Activated B cell treated with CpG ODN at 0.5 μM for 24 hours (primary cell): ENCODE data around the gene DUOXA2. TPM values are rescaled to one million over a fixed set of nuclear protein-coding genes. Genes with fewer than 3 reads are reported as not detected.
A peak's percentile ranks its signal among the peaks of the same experiment; 100 is the strongest.

Source experiments
- ATAC-seq: fragments of 200-7000 bp; cut with Tn5 transposase; one replicate; pipeline ENCODE4 v1.10.0; 2021; ENCODE audit warnings: low read depth, mild to moderate bottlenecking, moderate library complexity
- CTCF ChIA-PET: fragments of 350-600 bp; sonication (Branson Sonifier 250); formaldehyde crosslinking; loops from one replicate; lab custom pipeline; 2021; ENCODE audit warnings: antibody characterized with exemption; lab: Charles Lee
- POLR2A ChIA-PET: fragments of 350-600 bp; sonication (Branson Sonifier 250); formaldehyde crosslinking; loops from one replicate; lab custom pipeline; 2021; ENCODE audit warnings: antibody characterized with exemption; lab: Charles Lee
- DNase-seq: peaks from one replicate; pipeline ENCODE4 v3.0.0; 2022
- H3K27ac Mint-ChIP-seq: one replicate; pipeline ENCODE4 v1.8.0; 2020; ENCODE audit warnings: mixed read lengths
- H3K27me3 Mint-ChIP-seq: one replicate; pipeline ENCODE4 v1.8.0; 2021; ENCODE audit warnings: mixed read lengths
- H3K36me3 Mint-ChIP-seq: one replicate; pipeline ENCODE4 v1.8.0; 2021; ENCODE audit warnings: low read depth, mixed read lengths
- H3K4me1 Mint-ChIP-seq: one replicate; pipeline ENCODE4 v1.8.0; 2021; ENCODE audit warnings: mixed read lengths
- H3K4me3 Mint-ChIP-seq: one replicate; pipeline ENCODE4 v1.8.0; 2020; ENCODE audit warnings: mild to moderate bottlenecking, mixed read lengths
- H3K9me3 Mint-ChIP-seq: one replicate; pipeline ENCODE4 v1.8.0; 2020; ENCODE audit warnings: mixed read lengths
- intact Hi-C: fragments of 100-400 bp; cut with micrococcal nuclease; formaldehyde crosslinking; loops from one replicate; pipeline ENCODE4 v1.15.1; 2024
- total RNA-seq: library from RNA; stranded (reverse); gene quantifications from 2 replicates; pipeline ENCODE4 v1.2.3, GENCODE V29; 2022
- TF ChIP-seq, protein P1 (sequence below): fragments of 200-600 bp; IDR thresholded peaks from one replicate; pipeline ENCODE4 v1.8.0; 2022; ENCODE audit warnings: antibody characterized with exemption, mild to moderate bottlenecking

DUOXA2 gene
- total RNA-seq, 1 donor from 2014 or later = not detected

DNA sequence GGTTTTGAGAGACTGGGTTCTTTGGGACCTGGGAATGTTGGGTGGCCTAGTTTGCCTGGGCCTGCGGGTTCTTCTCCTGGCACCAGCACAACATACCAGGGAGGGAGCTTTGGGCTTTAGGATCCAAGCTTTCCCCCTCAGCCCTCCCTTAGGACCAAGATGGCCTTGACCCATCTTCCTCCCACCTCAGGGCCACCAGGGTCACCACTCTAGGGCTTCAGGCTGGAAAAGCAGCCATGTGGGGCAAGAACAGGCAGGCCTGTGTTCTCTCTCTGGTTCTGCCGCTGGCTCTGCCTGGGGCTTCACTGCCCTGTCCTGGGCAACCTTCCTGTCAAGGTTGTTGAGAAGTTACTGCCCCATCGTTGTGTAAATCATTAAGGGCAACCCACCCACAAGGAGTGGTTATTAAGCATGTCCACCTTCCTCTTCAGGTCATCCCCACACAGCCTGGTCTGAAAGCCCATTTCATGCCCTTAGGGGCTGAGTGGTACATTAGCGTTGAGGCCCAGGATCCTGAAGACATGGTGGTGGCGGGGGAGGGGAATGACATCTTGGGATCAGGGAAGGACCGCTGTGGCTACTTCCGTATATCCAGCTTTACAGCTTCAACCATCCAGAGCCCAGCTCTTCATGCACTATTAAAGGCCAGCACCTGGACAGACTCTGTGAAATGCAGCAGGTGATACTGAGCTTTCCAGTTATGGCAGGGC lies 16.3 kb downstream of the DUOXA2 start:
- no peak overlapping the region for H3K27ac Mint-ChIP-seq
- peak overlapping the region; percentile 16 for H3K4me3 Mint-ChIP-seq

DNA sequence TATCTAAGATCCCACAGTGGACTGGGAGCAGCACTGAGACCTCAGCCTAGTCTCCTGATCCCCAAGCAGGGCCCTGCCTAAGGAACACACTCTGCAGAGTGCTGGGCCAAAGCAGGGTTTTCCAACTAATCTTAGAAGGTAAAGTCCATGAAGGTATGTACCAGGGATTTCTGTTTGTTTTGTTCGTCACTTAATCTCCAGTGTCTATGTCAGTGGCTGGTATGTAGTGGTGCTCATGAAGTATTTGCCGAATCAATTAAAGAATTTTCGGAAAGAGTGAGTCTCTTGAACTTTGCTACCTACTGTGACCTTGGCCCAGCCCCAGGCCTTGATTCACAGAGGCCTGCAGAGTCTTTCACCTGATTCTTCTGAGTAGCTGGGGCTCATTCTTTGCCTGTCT lies 17.4 kb downstream of the DUOXA2 start:
- H3K4me3 Mint-ChIP-seq = no peak overlapping the region
- DNase-seq (no peak), ATAC-seq (no peak)
- ChIA-PET POLR2A (no interaction called here), CTCF (interaction anchor here (1.3 kb wide), 1 partner anchor 13 kb away, joined by 4 read pairs; no protein-coding TSS in a partner anchor)
- intact Hi-C loops = no loop called here
- H3K27ac Mint-ChIP-seq = no peak overlapping the region
- H3K36me3 Mint-ChIP-seq = no peaks in the 10 kb centered on the region
- H3K27me3 Mint-ChIP-seq = peaks cover 64% of the 10 kb centered on the region
- H3K9me3 Mint-ChIP-seq = no peaks in the 10 kb centered on the region
- H3K4me1 Mint-ChIP-seq = peaks cover 18% of the 10 kb centered on the region
- TF ChIP-seq, protein P1, sequence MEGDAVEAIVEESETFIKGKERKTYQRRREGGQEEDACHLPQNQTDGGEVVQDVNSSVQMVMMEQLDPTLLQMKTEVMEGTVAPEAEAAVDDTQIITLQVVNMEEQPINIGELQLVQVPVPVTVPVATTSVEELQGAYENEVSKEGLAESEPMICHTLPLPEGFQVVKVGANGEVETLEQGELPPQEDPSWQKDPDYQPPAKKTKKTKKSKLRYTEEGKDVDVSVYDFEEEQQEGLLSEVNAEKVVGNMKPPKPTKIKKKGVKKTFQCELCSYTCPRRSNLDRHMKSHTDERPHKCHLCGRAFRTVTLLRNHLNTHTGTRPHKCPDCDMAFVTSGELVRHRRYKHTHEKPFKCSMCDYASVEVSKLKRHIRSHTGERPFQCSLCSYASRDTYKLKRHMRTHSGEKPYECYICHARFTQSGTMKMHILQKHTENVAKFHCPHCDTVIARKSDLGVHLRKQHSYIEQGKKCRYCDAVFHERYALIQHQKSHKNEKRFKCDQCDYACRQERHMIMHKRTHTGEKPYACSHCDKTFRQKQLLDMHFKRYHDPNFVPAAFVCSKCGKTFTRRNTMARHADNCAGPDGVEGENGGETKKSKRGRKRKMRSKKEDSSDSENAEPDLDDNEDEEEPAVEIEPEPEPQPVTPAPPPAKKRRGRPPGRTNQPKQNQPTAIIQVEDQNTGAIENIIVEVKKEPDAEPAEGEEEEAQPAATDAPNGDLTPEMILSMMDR = no peak

More for the DNA sequence above, 16.3 kb downstream of the DUOXA2 start:
- DNase-seq (no peak), ATAC-seq (no peak)
- ChIA-PET CTCF (interaction anchor here (0.5 to 1.4 kb wide), 3 partner anchors 12 to 153 kb away, joined by 3 to 8 read pairs (median 3); no protein-coding TSS in a partner anchor), POLR2A (interaction anchor here (0.5 to 0.6 kb wide), 2 partner anchors 148 to 506 kb away, joined by 3 to 4 read pairs; no protein-coding TSS in a partner anchor)
- intact Hi-C loops = no loop called here
- H3K36me3 Mint-ChIP-seq = no peaks in the 10 kb centered on the region
- no peaks in the 10 kb centered on the region for H3K9me3 Mint-ChIP-seq
- TF ChIP-seq, protein P1 = no peak
- H3K4me1 Mint-ChIP-seq = peaks cover 12% of the 10 kb centered on the region
- H3K27me3 Mint-ChIP-seq = peaks cover 69% of the 10 kb centered on the region

DNA sequence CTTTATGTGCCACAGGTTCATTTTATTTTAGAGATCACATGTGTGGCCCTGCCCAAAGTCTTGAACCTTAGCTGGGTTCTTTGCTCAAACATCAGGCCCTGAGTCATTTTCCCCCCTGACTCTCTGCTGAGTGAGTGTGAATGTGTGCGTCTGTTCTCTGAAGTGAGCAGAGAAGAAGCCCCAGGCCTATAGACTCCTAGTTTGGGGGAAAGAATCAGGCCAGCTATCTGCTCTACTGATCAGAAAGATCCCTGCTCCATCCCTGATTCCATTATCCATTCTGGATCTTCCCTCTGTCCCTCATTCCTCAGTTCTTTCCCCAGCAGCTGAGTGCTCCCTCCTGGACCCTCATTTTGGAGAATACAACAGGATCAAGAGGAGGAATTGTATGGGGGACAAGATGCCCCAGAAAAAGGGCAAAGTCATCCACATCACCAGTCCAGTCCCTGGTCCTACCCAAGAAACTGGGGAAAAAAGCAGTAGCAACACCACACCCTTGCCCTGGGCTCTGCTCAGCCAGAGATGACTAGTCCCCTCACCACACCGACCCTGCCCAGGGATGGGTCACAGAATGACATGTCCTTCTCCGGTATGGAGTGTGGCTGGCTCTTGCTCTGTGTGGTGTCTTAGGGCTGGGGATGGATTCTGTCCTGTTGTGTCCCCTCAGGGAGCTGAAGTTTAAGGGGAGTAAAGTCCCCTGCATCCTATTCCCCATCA lies 18.9 kb downstream of the DUOXA2 start:
- POLR2A ChIA-PET = no interaction called here

DNA sequence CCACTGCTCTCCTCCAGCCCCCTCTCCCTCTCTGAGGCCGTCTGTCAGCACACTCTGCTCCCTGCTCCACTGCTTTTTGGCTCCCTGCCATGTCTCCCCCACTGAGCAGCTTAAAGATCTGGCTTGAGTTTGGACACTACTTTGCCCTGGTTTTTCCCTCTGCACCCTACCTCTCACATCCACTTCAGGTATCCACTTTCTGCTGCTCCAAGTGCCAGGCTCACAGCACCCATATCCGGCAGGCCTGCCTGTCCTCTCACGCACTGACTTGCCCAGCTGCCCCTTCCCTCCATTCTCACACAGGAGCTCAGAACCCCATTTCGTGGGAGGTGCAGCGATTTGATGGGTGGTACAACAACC lies 19.4 kb downstream of the DUOXA2 start:
- intact Hi-C loops = no loop called here
- peaks cover 56% of the 10 kb centered on the region for H3K27me3 Mint-ChIP-seq
- no peak overlapping the region for H3K4me3 Mint-ChIP-seq
- H3K9me3 Mint-ChIP-seq = no peaks in the 10 kb centered on the region
- no peak for DNase-seq
- ChIA-PET POLR2A (no interaction called here), CTCF (no interaction called here)
- no peak for ATAC-seq
- H3K4me1 Mint-ChIP-seq = peaks cover 16% of the 10 kb centered on the region
- TF ChIP-seq, protein P1 = no peak
- no peaks in the 10 kb centered on the region for H3K36me3 Mint-ChIP-seq
- H3K27ac Mint-ChIP-seq = no peak overlapping the region

More for the DNA sequence above, 18.9 kb downstream of the DUOXA2 start:
- TF ChIP-seq, protein P1 = no peak
- DNase-seq (no peak), ATAC-seq (no peak)
- H3K4me3 Mint-ChIP-seq = no peak overlapping the region
- H3K36me3 Mint-ChIP-seq = no peaks in the 10 kb centered on the region
- H3K27me3 Mint-ChIP-seq = peaks cover 61% of the 10 kb centered on the region
- intact Hi-C loops = no loop called here
- CTCF ChIA-PET = interaction anchor here (1.1 kb wide), 1 partner anchor 9 kb away, joined by 3 read pairs; no protein-coding TSS in a partner anchor
- no peak overlapping the region for H3K27ac Mint-ChIP-seq
- peaks cover 18% of the 10 kb centered on the region for H3K4me1 Mint-ChIP-seq
- no peaks in the 10 kb centered on the region for H3K9me3 Mint-ChIP-seq

DNA sequence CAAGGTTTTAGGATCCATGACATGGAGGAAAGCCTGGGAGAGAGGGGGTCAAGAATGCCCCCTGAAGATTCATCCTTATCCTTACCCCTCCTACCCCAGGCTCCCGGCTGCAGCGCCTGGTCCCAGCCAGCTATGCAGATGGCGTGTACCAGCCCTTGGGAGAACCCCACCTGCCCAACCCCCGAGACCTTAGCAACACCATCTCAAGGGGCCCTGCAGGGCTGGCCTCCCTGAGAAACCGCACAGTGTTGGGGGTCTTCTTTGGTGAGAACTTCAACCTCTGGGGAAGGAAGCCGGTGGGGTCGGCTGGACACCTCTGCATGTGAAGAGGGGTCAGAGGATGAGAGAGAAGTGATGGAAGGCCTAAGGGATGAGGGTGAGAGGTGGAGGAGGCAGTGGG lies 19.9 kb downstream of the DUOXA2 start:
- Mint-ChIP-seq H3K9me3 (no peaks in the 10 kb centered on the region), H3K4me3 (no peak overlapping the region), H3K27me3 (peaks cover 52% of the 10 kb centered on the region), H3K27ac (no peak overlapping the region), H3K4me1 (peaks cover 12% of the 10 kb centered on the region), H3K36me3 (no peaks in the 10 kb centered on the region)
- POLR2A ChIA-PET = no interaction called here
- TF ChIP-seq, protein P1 = no peak
- DNase-seq (no peak), ATAC-seq (no peak)
- CTCF ChIA-PET = interaction anchor here (1.1 kb wide), 1 partner anchor 13 kb away, joined by 3 read pairs; no protein-coding TSS in a partner anchor
- intact Hi-C loops = no loop called here
